ENCODE measurements around the gene CMTM4. TPM values are rescaled to one million over a fixed set of nuclear protein-coding genes. Genes with fewer than 3 reads are reported as not detected.

The CMTM4 gene
- total and polyA plus RNA-seq, 7 experiments from 2014 or later: 0.07 to 2.5 (median 1.7) TPM

DNA sequence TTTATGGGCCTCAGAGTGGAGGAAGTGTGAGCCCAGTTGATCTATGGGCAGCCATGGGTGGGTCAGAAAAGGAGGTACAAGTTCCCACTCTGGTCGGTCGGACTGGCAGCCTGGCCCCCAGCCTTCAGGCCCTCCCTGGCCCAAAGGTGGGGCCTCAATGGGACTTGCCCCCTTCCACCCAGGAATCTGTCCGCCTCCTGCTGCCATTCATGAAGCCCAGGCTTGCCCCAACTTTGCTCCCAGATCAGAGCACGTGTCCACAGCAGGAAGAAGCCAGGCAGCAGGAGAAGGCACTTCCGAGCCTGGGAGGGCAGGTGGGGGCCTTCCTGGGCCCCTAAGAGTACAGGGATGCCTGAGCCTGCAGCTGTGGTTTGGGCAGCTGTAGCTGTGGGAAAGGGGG, 95.1 kb downstream of the CMTM4 start:
- POLR2A ChIA-PET: interaction anchor here (0.6 to 0.7 kb wide), 2 partner anchors 11 to 13 kb away, joined by 3 to 4 read pairs; no protein-coding TSS in a partner anchor
- Histone ChIP-seq H3K27ac (ENCODE audit: low read depth, low read length) (no peak overlapping the region), H3K27me3 (ENCODE audit: control insufficient read depth in 2 of 2, insufficient read depth in 2 of 2, low read length in 2 of 2) (no peaks in the 10 kb centered on the region), H3K4me1 (ENCODE audit: control insufficient read depth in 2 of 2, insufficient read depth in 2 of 2, low read length in 2 of 2) (peaks cover 19 to 31% of the 10 kb centered on the region in 2 donors), H3K4me3 (ENCODE audit: low read length) (no peak overlapping the region), H3K9me3 (ENCODE audit: control insufficient read depth in 2 of 3, low read length in 3 of 3) (peaks cover 0 to 12% (median 0%) of the 10 kb centered on the region in 3 experiments), H3K36me3 (ENCODE audit: control insufficient read depth in 2 of 3, insufficient read depth in 3 of 3, low read length in 3 of 3) (peaks cover 0 to 3% (median 0%) of the 10 kb centered on the region in 3 experiments)
- DNase-seq: no peak
- ATAC-seq: no peak
- CTCF ChIA-PET: interaction anchor here (1.0 to 1.6 kb wide), 4 partner anchors 9 to 151 kb away, joined by 3 to 5 read pairs (median 4); no protein-coding TSS in a partner anchor
- intact Hi-C loops (cut with micrococcal nuclease): no loop called here
- no peak overlapping the region for H3K4me3 Mint-ChIP-seq
- H3K27me3 Mint-ChIP-seq: peaks cover 0 to 3% (median 0%) of the 10 kb centered on the region in 5 donors
- H3K36me3 Mint-ChIP-seq: peaks cover 0 to 20% (median 5%) of the 10 kb centered on the region in 5 donors
- H3K4me1 Mint-ChIP-seq: peaks cover 33 to 58% (median 55%) of the 10 kb centered on the region in 7 donors
- H3K27ac Mint-ChIP-seq: peak overlapping the region in 2 of 9 donors; percentile 28 to 68
- H3K9me3 Mint-ChIP-seq: peaks cover 0 to 14% (median 4%) of the 10 kb centered on the region in 11 donors

DNA sequence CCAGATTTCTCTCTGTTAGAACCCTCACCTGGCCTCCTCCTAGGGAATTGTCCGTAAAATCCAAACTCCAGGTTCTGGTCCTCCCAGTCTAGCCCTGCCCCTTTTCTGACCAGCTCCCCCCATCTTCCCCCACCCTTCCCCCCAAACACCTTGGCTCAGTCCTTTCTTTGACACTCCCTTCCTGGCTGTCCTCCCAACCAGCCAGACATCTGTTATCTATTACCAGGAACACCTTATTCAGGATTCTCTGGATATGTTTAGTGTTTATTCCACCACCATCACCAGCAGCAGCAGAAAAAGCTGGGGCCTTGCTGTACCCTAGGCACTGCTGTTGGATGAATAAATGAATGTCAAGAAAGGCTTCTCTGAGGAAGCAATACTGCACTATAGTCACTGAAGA, 96.1 kb downstream of the CMTM4 start:
- DNase-seq (no peak), ATAC-seq (no peak)
- H3K36me3 Mint-ChIP-seq: peaks cover 0 to 15% (median 5%) of the 10 kb centered on the region in 5 donors
- H3K27me3 Mint-ChIP-seq: peaks cover 0 to 3% (median 0%) of the 10 kb centered on the region in 5 donors
- intact Hi-C loops (cut with micrococcal nuclease): no loop called here
- Histone ChIP-seq H3K36me3 (ENCODE audit: control insufficient read depth in 2 of 3, insufficient read depth in 3 of 3, low read length in 3 of 3) (peaks cover 0 to 3% (median 0%) of the 10 kb centered on the region in 3 experiments), H3K9me3 (ENCODE audit: control insufficient read depth in 2 of 3, low read length in 3 of 3) (peaks cover 0 to 12% (median 0%) of the 10 kb centered on the region in 3 experiments), H3K27me3 (ENCODE audit: control insufficient read depth in 2 of 2, insufficient read depth in 2 of 2, low read length in 2 of 2) (no peaks in the 10 kb centered on the region), H3K27ac (ENCODE audit: low read depth, low read length) (no peak overlapping the region), H3K4me1 (ENCODE audit: control insufficient read depth in 2 of 2, insufficient read depth in 2 of 2, low read length in 2 of 2) (peaks cover 9 to 22% of the 10 kb centered on the region in 2 donors), H3K4me3 (ENCODE audit: low read length) (no peak overlapping the region)
- H3K4me1 Mint-ChIP-seq: peaks cover 28 to 56% (median 47%) of the 10 kb centered on the region in 7 donors
- peak overlapping the region in 2 of 10 donors; percentile 9 to 10 for H3K4me3 Mint-ChIP-seq
- ChIA-PET CTCF (interaction anchor here (1.0 kb wide), 1 partner anchor 10 kb away, joined by 5 read pairs; no protein-coding TSS in a partner anchor), POLR2A (no interaction called here)
- H3K27ac Mint-ChIP-seq: peak overlapping the region in 5 of 9 donors; percentile 17 to 77 (median 68)
- peaks cover 0 to 14% (median 4%) of the 10 kb centered on the region in 11 donors for H3K9me3 Mint-ChIP-seq

DNA sequence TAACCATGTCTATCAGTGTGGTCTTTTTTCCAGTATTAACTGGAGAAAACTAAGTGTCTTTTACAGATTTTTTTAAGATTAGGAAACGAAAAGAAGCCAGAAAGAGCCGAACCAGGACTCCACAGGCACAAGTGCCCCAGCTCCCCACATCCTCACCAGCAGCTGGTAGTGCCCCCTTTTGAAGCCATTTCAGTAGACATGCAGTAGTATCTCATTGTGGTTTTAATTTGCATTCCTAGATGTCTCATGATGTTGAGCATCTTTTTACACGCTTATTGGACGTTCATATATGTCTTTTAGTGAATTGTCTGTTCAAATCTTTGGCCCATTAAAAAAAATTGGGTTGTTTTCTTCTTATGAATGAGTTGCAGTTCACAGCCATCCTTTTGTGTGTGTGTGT, 96.8 kb downstream of the CMTM4 start:
- ATAC-seq: no peak
- peak in 3 of 9 donors; percentile 36 to 51 (median 42) for DNase-seq
- Mint-ChIP-seq H3K36me3 (peaks cover 0 to 15% (median 5%) of the 10 kb centered on the region in 5 donors), H3K27ac (peak overlapping the region; percentile 6 to 84 (median 63)), H3K9me3 (peaks cover 0 to 14% (median 4%) of the 10 kb centered on the region in 11 donors), H3K4me1 (peaks cover 28 to 61% (median 47%) of the 10 kb centered on the region in 7 donors), H3K4me3 (peak overlapping the region in 4 of 10 donors; percentile 2 to 48 (median 23)), H3K27me3 (peaks cover 0 to 3% (median 0%) of the 10 kb centered on the region in 5 donors)
- ChIA-PET POLR2A (interaction anchor here (1.1 to 1.9 kb wide), 2 partner anchors 9 to 47 kb away, joined by 9 to 11 read pairs; partner anchors contain the start of gene CKLF), CTCF (interaction anchor here (0.7 to 1.4 kb wide), 4 partner anchors 9 to 753 kb away, joined by 3 to 7 read pairs (median 4); no protein-coding TSS in a partner anchor)
- H3K4me1 ChIP-seq (ENCODE audit: control insufficient read depth in 2 of 2, insufficient read depth in 2 of 2, low read length in 2 of 2): peaks cover 9 to 22% of the 10 kb centered on the region in 2 donors
- intact Hi-C loops (cut with micrococcal nuclease): loop anchor here in 1 of 2 donors (1.0 kb wide), 1 partner anchor 10 kb away; no protein-coding TSS in a partner anchor
- H3K36me3 ChIP-seq (ENCODE audit: control insufficient read depth in 2 of 3, insufficient read depth in 3 of 3, low read length in 3 of 3): no peaks in the 10 kb centered on the region
- H3K9me3 ChIP-seq (ENCODE audit: control insufficient read depth in 2 of 3, low read length in 3 of 3): peaks cover 0 to 12% (median 0%) of the 10 kb centered on the region in 3 experiments
- H3K27ac ChIP-seq (ENCODE audit: low read depth, low read length): no peak overlapping the region
- no peak overlapping the region for H3K4me3 ChIP-seq (ENCODE audit: low read length)
- no peaks in the 10 kb centered on the region for H3K27me3 ChIP-seq (ENCODE audit: control insufficient read depth in 2 of 2, insufficient read depth in 2 of 2, low read length in 2 of 2)

DNA sequence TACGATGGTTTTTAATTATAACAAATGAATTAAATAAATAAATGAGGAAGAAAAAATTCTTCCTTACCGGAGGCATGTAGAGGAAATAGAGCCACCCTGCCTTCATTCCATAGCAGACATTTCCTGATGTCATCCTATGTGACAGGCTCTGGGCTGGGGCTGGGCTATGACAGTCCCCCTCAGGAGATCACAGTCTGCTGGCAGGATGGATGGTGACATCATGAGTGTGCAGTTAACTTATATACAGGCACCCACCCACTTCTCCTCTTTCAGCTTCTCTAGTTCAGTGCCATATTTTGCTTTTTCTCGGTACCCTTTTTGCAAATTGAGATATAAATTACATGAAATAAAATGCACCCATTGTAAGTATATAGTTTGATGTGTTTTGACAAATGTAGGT, 98.4 kb downstream of the CMTM4 start:
- H3K27ac ChIP-seq (ENCODE audit: low read depth, low read length): peak overlapping the region; percentile 13
- no peak overlapping the region for H3K4me3 ChIP-seq (ENCODE audit: low read length)
- no peaks in the 10 kb centered on the region for H3K27me3 Mint-ChIP-seq
- H3K36me3 ChIP-seq (ENCODE audit: control insufficient read depth in 2 of 3, insufficient read depth in 3 of 3, low read length in 3 of 3): no peaks in the 10 kb centered on the region
- no peaks in the 10 kb centered on the region for H3K27me3 ChIP-seq (ENCODE audit: control insufficient read depth in 2 of 2, insufficient read depth in 2 of 2, low read length in 2 of 2)
- H3K9me3 Mint-ChIP-seq: peaks cover 0 to 14% (median 4%) of the 10 kb centered on the region in 11 donors
- peaks cover 0 to 12% (median 0%) of the 10 kb centered on the region in 3 experiments for H3K9me3 ChIP-seq (ENCODE audit: control insufficient read depth in 2 of 3, low read length in 3 of 3)
- intact Hi-C loops (cut with micrococcal nuclease): no loop called here
- peak overlapping the region in 8 of 9 donors; percentile 39 to 85 (median 59) for H3K27ac Mint-ChIP-seq
- ATAC-seq (peak; percentile 45), DNase-seq (no peak)
- peaks cover 19 to 53% (median 39%) of the 10 kb centered on the region in 7 donors for H3K4me1 Mint-ChIP-seq
- H3K4me1 ChIP-seq (ENCODE audit: control insufficient read depth in 2 of 2, insufficient read depth in 2 of 2, low read length in 2 of 2): peaks cover 0 to 22% of the 10 kb centered on the region in 2 donors
- H3K4me3 Mint-ChIP-seq: peak overlapping the region in 2 of 10 donors; percentile 51 to 71
- peaks cover 0 to 14% (median 5%) of the 10 kb centered on the region in 5 donors for H3K36me3 Mint-ChIP-seq
- ChIA-PET CTCF (interaction anchor here (0.6 to 1.1 kb wide), 4 partner anchors 9 to 122 kb away, joined by 3 to 6 read pairs (median 3); no protein-coding TSS in a partner anchor), POLR2A (interaction anchor here (1.1 to 2.6 kb wide), 3 partner anchors 9 to 46 kb away, joined by 4 to 9 read pairs (median 6); partner anchors contain the start of gene CKLF)

DNA sequence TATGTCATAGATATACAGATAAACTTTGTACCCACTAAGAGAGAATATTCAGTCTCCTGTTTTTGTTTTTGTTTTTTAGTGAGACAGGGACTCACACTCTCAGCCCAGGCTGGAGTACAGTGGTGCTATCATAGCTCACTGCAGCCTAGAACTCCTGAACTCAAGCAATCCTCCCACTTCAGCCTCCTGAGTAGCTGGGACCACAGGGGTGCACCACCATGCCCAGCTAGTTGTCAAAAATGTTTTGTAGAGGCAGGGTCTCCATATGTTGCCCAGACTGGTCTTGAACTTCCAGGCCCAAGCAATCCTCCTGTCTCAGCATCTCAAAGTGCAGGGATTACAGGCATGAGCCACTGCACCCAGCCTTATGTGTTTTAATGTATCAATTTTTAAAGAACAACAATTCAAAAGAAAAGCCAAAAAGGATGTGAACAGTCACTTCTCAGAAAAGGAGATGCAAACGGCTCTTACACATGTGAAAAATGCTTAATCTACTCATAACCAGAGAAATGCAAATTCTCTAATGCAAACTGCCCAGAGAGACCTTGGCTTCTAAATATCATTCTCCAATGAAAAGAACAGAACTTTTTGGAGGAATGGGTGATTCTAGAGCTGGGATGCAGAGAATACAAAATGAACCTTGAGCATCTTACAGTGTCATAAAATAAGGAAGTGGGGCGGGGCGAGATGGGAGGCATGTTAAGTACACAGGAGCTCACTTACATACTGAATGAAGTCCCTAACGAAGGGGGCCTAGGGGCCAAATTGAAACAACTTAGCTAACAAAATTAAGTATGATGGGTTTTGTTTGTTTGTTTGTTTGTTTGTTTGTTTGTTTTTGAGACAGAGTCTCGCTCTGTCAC, 99.3 kb downstream of the CMTM4 start:
- ATAC-seq: no peak
- peak overlapping the region; percentile 25 for H3K27ac ChIP-seq (ENCODE audit: low read depth, low read length)
- Mint-ChIP-seq H3K36me3 (peaks cover 0 to 14% (median 5%) of the 10 kb centered on the region in 5 donors), H3K27me3 (no peaks in the 10 kb centered on the region), H3K9me3 (peaks cover 0 to 14% (median 4%) of the 10 kb centered on the region in 11 donors), H3K4me3 (peak overlapping the region in 4 of 10 donors; percentile 6 to 68 (median 24)), H3K4me1 (peaks cover 16 to 47% (median 34%) of the 10 kb centered on the region in 7 donors), H3K27ac (peak overlapping the region in 8 of 9 donors; percentile 1 to 86 (median 69))
- intact Hi-C loops (cut with micrococcal nuclease): loop anchor here in 1 of 2 donors (1.0 to 2.0 kb wide), 2 partner anchors 8 to 80 kb away; no protein-coding TSS in a partner anchor
- POLR2A ChIA-PET: interaction anchor here (1.1 to 2.6 kb wide), 2 partner anchors 10 to 45 kb away, joined by 4 to 6 read pairs; partner anchors contain the start of gene CKLF
- H3K4me3 ChIP-seq (ENCODE audit: low read length): no peak overlapping the region
- CTCF ChIA-PET: interaction anchor here (0.6 to 1.1 kb wide), 4 partner anchors 8 to 121 kb away, joined by 3 to 6 read pairs (median 3); no protein-coding TSS in a partner anchor
- H3K27me3 ChIP-seq (ENCODE audit: control insufficient read depth in 2 of 2, insufficient read depth in 2 of 2, low read length in 2 of 2): no peaks in the 10 kb centered on the region
- no peak for DNase-seq
- no peaks in the 10 kb centered on the region for H3K36me3 ChIP-seq (ENCODE audit: control insufficient read depth in 2 of 3, insufficient read depth in 3 of 3, low read length in 3 of 3)
- peaks cover 0 to 22% of the 10 kb centered on the region in 2 donors for H3K4me1 ChIP-seq (ENCODE audit: control insufficient read depth in 2 of 2, insufficient read depth in 2 of 2, low read length in 2 of 2)
- H3K9me3 ChIP-seq (ENCODE audit: control insufficient read depth in 2 of 3, low read length in 3 of 3): peaks cover 0 to 12% (median 0%) of the 10 kb centered on the region in 3 experiments

Data from naive thymus-derived CD4-positive, alpha-beta T cell (primary cell).